IPS-NIHi11 (cell line): ENCODE results near the gene SLC16A3.
"Not testable (repeated sequence)": the region's sequence is repeated elsewhere in the genome, so short reads cannot be mapped to it uniquely, and the experiment has no call there.

Experiments
- DNase-seq: peaks from one replicate; pipeline ENCODE4 v3.0.0; 2012; ENCODE audit warnings: mixed read lengths, low spot score

SLC16A3 gene

DNA sequence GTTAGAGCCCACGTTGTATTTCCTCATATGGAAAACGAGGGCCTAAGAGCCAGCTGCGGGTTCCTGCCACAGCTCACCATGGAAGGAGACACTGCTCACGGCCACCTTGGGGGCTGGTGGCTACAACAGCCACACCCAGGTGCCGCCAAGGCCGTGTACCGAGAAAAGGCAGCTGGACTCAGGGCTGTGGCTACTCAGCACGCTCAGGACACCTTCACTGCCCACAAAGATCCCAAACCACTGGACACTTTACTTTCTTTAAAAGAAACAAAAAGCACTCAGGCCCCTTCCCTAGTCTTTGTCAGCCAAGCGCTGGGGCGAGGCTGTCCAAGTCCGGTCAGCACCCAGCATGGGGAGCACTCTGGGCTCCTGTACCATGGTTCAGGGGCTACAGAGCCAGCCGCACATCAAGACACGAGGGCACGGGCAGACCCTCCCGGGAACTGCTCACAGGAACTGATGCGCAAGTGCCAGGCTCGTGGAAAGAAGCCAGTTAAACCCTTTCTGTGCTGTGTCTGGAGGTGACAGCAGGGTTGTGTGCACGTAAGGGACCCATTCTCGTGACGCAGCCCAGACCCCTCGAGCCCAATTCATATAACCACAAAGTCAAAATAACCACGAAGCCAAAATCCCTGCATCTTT lies 18.5 kb downstream of the SLC16A3 start:
- DNase-seq, result no peak

DNA sequence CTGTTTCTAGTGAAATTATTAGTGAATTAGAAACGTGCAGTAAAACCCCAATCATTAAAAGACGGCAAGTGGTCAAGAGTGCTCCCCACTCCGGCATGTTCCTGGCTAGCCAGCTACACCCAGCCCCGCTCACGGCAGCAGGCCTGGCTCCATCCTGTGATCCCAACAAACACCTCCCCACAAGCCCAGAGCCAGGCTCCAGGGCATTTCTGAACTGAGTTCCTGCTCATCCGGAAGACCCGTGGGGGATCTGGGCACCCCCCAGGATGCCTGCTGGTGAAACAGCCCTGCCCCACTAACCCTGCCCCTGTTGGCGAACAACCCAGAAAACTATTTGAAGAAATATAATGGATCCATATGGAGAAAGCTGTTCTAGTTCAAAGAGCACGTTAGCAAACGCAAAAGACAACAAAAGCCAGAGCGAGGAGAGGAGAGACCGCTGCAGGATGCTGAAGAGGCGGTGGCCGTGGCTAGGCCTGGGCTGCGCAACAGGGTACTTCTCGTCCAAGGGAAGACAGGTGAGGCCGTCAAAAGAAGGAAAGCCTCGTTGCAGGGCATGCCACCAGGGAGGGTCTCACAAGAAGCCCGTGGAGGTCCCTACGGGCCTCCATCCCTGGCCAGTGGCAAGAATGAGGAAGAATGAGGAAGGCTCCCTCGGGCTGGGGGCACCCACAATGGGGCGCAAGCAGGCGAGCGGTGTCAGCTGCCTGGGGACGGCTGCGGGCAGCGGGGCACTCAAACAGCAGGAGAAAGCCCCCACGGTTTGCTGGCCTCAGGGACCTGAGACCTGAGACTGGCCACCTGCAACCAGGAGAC lies 19.2 kb downstream of the SLC16A3 start:
- no peak for DNase-seq

DNA sequence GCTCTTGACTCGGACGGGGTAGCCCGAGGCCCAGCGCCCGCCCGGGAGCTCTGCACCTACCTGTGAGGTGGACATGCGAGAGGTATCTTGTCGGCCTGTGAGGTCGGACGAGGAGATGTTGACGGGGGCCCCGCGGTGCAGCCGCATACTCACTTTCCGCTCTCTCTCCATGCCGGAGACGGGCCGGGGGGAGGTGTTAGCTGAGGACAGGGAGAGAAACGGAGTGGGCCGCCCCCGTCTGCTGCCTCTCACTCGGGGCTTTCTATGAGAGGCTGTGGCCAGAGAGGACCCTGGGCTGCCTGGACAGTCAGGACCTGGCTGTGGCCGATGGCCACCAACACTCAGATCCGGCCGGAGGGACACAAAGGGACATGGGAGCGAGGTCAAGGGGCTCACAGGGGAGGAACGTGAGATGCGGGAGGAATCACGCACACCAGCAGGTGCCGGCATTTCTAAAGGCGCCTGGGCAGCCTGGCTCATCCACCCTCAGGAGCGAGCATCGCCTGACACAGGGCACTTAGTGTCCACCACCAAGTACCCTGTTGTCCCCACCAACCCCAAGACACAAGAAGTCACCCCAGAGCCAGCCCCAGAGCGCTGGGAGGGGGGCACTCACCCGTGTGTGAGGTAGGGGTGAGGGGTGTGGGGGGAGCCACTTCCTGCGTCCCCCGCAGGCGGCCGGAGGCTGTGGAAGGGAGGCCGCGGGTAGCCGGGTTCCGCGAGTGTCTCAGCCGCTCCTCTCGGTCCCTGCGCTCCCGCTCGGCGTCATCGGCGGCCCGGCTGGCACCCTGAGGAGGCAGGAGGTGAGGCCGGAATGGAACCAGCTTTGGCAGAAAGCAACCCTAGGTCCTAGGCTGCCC lies 20.2 kb downstream of the SLC16A3 start:
- DNase-seq, result no peak

DNA sequence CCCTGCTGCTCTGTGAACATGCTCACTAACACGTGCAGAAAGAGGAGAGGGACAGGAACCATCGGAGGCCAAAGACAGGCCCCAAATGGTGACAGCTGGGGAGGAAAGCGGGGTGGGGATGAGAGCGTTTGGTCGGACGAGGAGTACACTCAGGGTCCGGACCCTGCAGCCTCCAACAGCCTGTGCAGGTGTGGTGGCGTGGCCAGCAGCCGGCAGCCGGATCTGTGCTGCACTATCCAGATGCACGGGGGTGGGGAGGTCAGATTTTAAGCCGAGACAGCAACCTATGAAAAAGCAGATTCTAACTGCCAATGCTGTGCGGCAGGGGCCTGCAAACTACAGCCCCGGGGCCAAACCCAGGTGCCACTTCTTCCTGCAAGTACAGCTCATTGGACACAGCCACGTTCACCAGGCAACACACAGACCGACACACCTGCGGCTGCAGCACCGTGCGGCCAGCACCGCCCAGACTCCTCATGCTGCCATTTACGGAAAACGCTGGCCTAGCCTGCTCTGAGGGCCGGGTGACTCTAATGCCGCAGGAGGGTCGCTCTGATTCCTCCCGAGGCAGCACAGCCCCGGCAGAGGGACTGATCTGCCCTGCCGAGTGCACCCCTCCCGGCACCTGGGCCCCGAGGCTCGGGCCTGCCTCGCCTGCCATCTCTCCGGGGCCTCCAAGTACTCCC lies 21.2 kb downstream of the SLC16A3 start:
- DNase-seq, result no peak

DNA sequence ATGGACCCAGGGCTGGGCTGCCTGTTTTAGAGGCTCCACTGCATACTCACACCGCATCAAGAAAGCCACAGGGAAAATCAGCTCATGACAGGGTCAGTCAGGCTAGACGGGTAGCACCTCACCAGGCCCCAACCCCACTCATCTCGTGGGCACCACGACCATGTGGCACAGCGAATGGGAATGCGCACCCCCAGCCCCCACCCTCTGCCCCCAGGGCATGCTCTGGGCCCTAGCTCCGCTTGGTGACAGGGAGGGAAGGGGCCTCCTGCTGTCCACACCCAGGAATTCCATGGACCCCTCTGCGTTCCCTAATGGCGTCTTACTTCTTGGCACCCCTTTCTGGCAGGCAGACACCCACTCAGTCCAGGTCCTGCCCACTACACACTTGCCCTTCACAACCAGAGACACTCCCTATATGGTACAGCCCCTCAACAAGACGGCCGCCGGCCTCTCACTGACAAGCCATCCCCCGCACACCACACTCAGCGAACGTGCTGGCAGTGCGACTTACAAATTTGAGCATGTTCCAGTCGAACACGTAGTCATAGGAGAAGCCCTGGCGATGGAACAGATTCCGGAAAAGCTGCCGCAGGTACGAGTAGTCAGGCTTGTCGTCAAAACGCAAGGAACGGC lies 22.1 kb downstream of the SLC16A3 start:
- no peak for DNase-seq

DNA sequence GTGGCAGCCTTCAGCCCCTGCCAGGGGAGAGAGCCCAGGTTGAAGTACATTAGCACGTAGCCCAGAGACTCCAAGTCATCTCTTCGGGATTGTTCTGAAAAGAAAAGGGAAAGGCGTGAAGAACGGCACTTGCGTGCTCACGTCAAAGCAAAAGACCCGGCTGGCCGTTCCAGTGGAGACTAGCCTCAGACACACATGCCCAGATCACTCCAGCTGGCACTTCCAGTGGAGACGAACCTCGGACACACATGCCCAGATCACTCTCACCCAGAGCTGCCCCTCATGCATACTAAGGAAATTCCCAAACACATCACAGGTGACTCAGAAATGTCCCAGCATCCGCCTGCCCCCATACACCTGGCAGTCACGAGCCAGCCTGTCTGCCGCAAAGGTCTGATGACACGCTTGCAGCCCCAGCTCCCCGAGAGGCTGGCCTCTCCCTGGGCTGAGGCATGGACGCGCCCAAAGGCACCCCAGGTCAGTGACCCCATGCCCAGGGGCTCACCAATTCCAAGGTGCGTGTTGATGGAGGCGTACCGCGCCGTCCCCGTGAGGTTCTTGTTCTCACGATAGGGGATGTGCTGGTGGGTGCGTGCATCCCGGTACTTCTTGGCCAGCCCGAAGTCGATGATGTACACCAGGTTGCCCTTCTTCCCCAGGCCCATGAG lies 23.8 kb downstream of the SLC16A3 start:
- DNase-seq, result no peak

DNA sequence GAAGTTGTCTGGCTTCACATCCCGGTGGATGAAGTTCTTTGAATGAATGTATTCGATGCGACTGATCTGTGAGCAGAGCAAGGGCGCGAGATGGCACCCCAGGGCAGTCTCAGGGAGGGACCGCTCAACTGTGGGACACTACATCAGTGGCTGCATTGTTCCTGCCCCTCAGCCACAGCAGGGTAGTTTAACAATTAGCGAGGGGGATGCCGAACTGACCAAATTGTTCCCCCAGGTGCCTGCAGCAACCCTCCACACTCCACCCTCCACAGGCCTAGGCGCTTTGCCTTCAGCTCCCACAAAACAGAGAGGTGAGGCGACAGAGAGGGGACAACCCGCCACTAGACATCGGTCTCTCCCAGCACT lies 24.3 kb downstream of the SLC16A3 start:
- DNase-seq, result no peak

DNA sequence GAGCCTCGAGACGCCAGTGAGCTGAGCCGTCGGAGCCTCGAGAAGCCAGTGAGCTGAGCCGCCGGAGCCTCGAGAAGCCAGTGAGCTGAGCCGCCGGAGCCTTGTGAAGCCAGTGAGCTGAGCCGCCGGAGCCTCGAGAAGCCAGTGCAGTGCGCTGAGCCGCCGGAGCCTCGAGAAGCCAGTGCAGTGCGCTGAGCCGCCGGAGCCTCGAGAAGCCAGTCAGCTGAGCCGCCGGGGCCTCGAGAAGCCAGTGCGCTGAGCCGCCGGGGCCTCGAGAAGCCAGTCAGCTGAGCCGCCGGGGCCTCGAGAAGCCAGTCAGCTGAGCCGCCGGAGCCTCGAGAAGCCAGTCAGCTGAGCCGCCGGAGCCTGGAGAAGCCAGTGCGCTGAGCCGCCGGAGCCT lies 25.3 kb downstream of the SLC16A3 start:
- DNase-seq, result not testable (repeated sequence)

DNA sequence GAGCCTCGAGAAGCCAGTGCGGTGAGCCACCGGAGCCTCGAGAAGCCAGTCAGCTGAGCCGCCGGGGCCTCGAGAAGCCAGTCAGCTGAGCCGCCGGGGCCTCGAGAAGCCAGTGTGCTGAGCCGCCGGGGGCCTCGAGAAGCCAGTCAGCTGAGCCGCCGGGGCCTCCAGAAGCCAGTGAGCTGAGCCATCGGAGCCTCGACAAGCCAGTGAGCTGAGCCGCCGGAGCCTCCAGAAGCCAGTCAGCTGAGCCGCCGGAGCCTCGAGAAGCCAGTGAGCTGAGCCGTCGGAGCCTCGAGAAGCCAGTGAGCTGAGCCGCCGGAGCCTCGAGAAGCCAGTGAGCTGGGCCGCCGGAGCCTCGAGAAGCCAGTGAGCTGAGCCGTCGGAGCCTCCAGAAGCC lies 25.9 kb downstream of the SLC16A3 start:
- DNase-seq, result not testable (repeated sequence)

DNA sequence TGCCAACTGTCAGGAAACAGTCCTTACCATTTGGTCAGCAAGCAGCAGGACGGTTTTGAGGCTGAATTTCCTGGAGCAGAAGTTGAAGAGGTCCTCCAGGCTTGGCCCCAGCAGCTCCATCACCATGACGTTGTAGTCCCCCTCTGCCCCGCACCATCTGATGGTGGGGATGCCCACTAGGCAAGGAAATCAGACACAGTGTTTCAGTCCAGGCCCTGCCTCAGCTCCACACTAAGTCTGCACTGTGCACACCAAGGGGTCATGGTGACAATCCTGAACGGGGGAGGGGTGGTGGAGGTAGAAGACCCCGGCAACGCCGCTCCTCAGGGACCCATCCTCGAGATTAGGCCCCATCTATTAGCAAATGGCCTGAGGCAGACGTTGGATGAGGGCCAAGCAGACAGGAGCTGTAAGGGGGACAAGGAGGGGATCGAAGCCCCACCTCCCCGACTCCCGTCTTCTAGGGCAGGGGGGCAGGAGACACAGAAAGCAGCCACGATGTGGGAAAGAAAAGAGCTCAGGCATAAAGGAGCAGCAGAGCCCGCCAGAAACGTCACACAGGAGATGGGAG lies 26.6 kb downstream of the SLC16A3 start:
- DNase-seq, result no peak

DNA sequence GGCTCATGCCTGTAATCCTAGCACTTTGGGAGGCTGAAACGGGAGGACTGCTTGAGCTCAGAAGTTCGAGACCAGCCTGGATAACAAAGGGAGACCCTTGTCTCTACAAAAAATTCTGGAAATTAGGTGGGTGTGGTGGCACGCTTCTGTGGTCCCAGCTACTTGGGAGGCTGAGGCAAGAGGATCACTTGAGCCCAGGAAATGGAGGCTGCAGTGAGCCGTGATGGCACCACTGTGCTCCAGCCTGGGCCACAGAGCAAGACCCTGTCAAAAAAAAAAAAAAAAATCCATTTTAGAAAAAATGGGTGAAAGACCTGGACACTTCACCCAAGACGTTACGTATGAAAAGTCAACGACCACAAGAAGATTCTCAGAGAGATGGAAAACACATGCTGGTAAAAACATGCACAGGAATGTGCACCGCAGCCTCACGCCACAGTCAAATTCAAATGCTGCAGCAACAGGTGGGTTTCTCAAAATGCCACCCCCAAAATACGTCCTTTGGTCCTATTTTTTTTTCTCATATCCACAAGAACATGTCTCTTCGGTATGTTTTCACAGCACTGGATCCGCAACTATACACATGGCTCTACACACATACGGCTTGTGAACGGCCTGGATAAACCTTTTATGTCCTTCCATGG lies 27.5 kb downstream of the SLC16A3 start:
- no peak for DNase-seq

DNA sequence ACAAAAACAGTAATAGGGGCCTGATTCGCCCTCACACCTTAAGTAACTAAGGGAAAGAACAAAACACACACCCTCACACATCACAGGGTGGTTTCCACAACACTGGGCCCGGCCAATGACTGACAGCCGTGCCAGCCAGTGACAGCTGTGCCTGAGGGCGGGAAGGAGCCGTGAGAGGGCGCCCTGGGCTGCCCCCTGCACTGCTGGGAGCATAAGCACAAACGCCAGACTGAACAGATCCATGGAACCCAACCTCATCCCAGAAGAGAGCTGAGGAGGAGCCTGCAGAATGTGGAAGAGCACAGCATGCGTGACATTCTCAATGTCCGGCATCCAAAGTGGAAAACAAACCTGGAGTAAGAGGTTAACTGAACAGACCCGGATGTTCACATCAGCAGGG lies 28.6 kb downstream of the SLC16A3 start:
- peak; percentile 65 for DNase-seq

DNA sequence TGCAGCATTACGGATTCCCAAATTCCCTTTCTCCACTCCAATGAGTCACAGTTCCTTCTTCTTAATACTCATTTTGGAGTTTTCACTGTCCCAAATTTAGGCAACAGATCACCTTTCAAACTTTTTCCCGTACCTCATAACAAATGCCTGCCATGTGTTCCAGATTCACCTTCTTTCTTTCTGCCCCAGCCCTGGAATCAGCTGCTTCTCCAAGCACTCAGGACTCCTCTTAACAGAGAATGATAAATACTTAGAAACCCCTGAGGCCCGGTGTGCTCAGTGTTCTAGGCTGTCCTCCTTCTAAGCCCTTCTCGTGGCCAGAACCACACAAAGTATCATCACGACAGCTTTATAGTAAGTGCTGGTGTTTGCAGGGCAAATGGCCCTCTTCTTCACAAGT lies 29.7 kb downstream of the SLC16A3 start:
- no peak for DNase-seq

DNA sequence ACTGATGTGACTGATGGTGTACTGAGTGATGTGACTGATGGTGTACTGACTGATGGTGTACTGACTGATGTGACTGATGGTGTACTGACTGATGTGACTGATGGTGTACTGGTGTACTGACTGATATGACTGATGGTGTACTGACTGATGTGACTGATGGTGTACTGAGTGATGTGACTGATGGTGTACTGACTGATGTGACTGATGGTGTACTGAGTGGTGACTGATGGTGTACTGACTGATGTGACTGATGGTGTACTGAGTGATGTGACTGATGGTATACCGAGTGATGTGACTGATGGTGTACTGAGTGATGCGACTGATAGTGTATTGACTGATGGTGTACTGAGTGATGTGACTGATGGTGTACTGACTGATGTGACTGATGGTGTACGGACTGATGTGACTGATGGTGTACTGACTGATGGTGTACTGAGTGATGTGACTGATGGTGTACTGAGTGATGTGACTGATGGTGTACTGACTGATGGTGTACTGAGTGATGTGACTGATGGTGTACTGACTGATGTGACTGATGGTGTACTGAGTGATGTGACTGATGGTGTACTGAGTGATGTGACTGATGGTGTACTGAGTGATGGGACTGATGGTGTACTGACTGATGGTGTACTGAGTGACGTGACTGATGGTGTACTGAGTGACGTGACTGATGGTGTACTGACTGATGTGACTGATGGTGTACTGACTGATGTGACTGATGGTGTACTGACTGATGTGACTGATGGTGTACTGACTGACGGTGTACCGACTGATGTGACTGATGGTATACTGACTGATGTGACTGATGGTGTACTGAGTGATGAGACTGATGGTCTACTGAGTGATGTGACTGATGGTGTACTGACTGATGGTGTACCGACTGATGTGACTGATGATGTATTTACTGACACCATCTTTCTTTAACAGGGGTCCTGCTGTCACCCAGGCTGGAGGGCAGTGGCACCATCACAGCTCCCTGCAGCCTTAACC lies 31.4 kb downstream of the SLC16A3 start:
- DNase-seq, result not testable (repeated sequence)

DNA sequence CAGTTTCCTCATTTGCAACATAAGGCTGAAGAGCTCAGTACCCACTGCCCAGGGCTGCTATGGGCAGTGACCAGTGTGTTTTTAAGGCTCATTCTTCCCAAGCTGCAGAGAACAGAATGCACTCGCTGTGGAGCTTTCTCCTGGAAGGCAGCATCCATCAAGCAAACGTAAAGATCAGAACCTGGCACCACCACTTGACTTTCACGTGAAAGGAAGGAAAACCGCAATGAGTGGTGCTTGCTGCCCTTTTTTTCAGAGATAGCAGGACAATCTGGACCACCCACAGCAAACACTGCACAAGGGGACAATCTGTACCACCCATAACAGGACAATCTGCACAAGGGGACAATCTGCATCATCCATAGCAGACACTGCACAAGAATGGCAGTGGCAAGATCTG lies 33.5 kb downstream of the SLC16A3 start:
- DNase-seq, result no peak

DNA sequence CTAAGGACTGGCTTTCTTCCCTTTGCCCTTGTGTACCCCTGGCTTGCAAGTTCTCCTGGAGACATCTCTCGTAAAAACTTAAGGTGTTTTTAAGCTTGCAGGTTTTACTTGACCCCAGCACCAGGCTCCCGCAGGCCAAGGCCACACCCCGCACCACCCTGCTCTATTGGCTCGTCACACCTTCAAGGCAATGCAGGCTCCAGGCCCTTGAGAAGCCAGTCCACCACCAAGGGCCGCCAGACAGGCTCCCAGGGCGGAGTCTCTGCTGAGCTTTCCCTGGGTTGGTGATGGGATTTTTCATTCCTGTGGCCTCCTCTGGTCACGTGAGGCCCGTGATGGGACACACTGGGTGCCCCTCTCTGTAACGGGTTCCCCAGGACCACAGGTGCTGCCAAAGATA lies 34.8 kb downstream of the SLC16A3 start:
- no peak for DNase-seq

DNA sequence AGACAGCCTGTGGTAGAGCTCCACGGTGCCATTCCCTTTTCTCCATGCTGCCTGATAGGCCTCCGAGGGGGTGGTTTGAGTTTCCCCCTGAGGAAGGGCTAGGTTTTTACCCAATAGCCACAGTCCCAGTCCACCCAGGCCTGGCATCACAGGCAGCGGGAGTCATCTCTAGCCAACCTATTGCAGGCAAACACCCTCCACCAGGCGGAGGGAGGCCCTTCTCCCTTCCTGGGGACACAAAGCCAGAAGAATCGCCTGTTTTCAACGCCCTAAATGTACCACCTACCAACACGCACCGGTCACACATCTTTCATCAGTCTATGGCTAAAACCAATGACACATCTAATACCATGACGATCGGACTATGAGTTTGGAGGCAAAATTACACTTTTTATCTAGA lies 37.3 kb downstream of the SLC16A3 start:
- DNase-seq, result no peak

DNA sequence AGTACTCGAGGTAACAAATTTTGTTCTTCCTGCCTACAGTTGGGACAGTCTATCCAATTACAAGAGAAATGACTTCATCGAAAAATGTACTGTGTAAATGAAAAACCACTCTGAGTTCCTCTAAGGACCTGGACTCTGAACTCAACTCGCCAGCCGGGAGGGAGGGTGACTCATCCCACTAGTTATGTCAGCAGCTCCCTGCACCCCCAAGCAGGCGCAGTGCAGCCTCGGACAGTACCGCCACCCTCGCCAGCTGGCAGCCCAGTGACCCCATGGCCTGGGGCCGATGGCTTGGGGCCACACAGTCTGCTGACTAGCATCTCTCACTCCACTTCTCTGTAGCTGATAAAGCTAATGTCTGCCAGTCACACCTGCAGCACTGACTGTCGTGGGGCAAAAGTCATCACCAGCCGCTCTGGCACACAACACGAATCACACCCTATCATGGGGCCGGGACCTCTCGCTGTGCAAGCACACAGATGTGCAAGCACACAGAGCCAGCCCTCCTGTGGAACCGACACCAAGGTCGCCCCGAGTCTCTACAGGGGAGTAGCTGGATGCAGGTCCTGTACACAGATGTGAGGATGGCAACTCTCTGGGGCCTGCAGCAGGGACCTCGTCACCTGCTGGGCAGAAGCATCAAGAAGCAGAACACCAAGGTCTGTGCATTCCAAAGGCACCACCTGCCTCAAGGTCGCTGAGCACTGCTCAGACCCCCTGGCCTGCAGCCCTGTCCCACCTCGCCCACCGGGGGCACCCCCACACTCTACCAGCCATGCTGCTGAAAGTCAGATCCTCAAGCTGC lies 38.9 kb downstream of the SLC16A3 start:
- no peak for DNase-seq
